Calu3 (cell line): ENCODE data around the gene TMTC2. TPM values are rescaled to one million over a fixed set of nuclear protein-coding genes. Genes with fewer than 3 reads are reported as not detected.

Experiments
- BruUV-seq: library from RNA; stranded (reverse); fragments of 400-500 nt; replicated peaks from 2 replicates; lab custom pipeline; 2021; lab: Mats Ljungman, UMichigan
- CTCF ChIA-PET: fragments of 300-600 bp; sonication (Branson Sonifier 250); formaldehyde crosslinking; loops from one replicate; lab custom pipeline; 2022; ENCODE audit warnings: antibody characterized with exemption; lab: Charles Lee
- DNase-seq: peaks from one replicate; pipeline ENCODE4 v3.0.0; 2022
- H3K27ac Mint-ChIP-seq: one replicate; pipeline ENCODE4 v1.8.0; 2022; ENCODE audit warnings: mixed read lengths; ENCODE audit not compliant: unreplicated experiment
- H3K27me3 Mint-ChIP-seq: one replicate; pipeline ENCODE4 v1.8.0; 2022; ENCODE audit warnings: mixed read lengths; ENCODE audit not compliant: unreplicated experiment
- H3K36me3 Mint-ChIP-seq: one replicate; pipeline ENCODE4 v1.8.0; 2022; ENCODE audit warnings: mild to moderate bottlenecking, moderate library complexity, mixed read lengths; ENCODE audit not compliant: insufficient read depth, unreplicated experiment
- H3K4me1 Mint-ChIP-seq: one replicate; pipeline ENCODE4 v1.8.0; 2022; ENCODE audit warnings: mild to moderate bottlenecking, low read depth, mixed read lengths; ENCODE audit not compliant: unreplicated experiment
- H3K4me3 Mint-ChIP-seq: one replicate; pipeline ENCODE4 v1.8.0; 2022; ENCODE audit warnings: mild to moderate bottlenecking, low read depth, moderate library complexity, mixed read lengths; ENCODE audit not compliant: unreplicated experiment
- H3K9me3 Mint-ChIP-seq: one replicate; pipeline ENCODE4 v1.8.0; 2022; ENCODE audit warnings: low read depth, mixed read lengths; ENCODE audit not compliant: unreplicated experiment
- intact Hi-C: fragments of 100-400 bp; cut with micrococcal nuclease; formaldehyde crosslinking; loops from one replicate; pipeline ENCODE4 v1.10.0; 2022; ENCODE audit not compliant: unreplicated experiment
- total RNA-seq: library from RNA; stranded (reverse); gene quantifications from 2 replicates; pipeline ENCODE4 v1.2.3, GENCODE V29; 2022
- TF ChIP-seq, protein P1 (sequence below): fragments of 200-600 bp; IDR thresholded peaks from one replicate; pipeline ENCODE4 v1.8.0; 2022; ENCODE audit warnings: antibody characterized with exemption; ENCODE audit not compliant: unreplicated experiment

Gene TMTC2
- total RNA-seq, 1 experiment from 2014 or later, result 31.2 TPM

DNA sequence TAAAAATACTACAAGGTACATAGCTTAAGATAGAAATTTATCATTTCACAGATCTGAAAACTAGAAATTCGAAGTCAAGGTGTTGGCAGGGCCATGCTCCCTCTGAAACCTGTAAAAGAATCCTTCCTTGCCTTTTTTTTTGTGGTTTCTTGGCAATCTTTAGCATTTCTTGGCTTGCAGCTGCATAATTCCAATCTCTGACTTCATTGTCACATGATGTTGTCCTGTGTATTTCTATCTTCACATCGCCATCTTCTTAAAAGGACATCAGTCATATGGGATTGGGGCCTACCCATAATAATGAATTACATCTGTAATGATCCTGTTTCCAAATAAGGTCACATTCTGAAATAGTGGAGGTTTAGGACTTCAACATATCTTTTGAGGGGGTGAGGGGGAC lies 250.4 kb downstream of the TMTC2 start:
- DNase-seq, result no peak
- Mint-ChIP-seq H3K4me1 (no peaks in the 10 kb centered on the region), H3K27me3 (no peaks in the 10 kb centered on the region), H3K36me3 (no peaks in the 10 kb centered on the region), H3K9me3 (no peaks in the 10 kb centered on the region), H3K4me3 (no peak overlapping the region), H3K27ac (no peak overlapping the region)
- CTCF ChIA-PET, result no interaction called here
- BruUV-seq, result no TSS peak
- intact Hi-C loops, result loop anchor here (10.0 kb wide), 1 partner anchor 182 kb away; no protein-coding TSS in a partner anchor
- TF ChIP-seq, protein P1, sequence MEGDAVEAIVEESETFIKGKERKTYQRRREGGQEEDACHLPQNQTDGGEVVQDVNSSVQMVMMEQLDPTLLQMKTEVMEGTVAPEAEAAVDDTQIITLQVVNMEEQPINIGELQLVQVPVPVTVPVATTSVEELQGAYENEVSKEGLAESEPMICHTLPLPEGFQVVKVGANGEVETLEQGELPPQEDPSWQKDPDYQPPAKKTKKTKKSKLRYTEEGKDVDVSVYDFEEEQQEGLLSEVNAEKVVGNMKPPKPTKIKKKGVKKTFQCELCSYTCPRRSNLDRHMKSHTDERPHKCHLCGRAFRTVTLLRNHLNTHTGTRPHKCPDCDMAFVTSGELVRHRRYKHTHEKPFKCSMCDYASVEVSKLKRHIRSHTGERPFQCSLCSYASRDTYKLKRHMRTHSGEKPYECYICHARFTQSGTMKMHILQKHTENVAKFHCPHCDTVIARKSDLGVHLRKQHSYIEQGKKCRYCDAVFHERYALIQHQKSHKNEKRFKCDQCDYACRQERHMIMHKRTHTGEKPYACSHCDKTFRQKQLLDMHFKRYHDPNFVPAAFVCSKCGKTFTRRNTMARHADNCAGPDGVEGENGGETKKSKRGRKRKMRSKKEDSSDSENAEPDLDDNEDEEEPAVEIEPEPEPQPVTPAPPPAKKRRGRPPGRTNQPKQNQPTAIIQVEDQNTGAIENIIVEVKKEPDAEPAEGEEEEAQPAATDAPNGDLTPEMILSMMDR, result no peak

DNA sequence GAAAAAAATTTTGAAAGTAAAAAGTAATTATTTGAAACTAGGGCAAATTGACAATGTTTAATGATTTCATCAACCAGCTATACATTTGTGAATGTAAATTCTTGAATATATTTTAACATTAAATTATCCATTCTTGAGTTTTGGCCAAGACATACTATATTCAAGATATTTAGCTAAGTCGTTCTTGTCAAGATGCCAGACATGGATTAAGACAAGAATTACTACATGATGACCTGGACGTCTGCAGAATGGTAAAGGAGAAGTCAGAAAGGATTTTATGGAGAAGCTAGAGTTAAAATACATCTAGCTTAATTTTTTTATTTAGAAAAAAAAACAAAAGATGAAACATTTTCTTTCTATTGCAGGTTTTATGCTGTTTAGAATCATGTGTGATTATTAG lies 255.8 kb downstream of the TMTC2 start:
- Mint-ChIP-seq H3K4me3 (no peak overlapping the region), H3K36me3 (no peaks in the 10 kb centered on the region), H3K27me3 (no peaks in the 10 kb centered on the region), H3K27ac (no peak overlapping the region), H3K9me3 (no peaks in the 10 kb centered on the region), H3K4me1 (no peaks in the 10 kb centered on the region)
- CTCF ChIA-PET, result no interaction called here
- intact Hi-C loops, result no loop called here
- BruUV-seq, result no TSS peak
- no peak for DNase-seq
- TF ChIP-seq, protein P1, result no peak

DNA sequence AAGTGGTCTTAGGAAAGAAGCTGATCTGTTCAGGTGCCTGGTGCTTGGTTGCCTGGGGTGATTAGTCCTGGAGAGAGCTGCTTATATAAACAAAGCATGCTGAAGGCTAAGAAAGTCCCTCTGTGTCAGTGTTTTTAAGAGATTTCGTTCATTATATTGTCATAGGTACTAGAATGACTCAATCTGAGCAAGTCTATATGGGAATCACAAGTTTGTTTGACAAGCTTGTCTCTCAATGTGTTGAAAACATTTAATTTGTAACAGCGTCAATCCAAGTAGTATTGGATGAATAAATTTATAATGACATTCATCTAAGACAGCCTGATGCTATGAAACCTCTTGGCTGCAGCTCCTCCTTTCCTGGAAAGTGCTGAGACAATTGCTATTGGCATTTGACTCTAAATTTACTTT lies 256.3 kb downstream of the TMTC2 start:
- no peak for DNase-seq
- CTCF ChIA-PET, result no interaction called here
- intact Hi-C loops, result no loop called here
- Mint-ChIP-seq H3K27me3 (no peaks in the 10 kb centered on the region), H3K4me3 (no peak overlapping the region), H3K9me3 (no peaks in the 10 kb centered on the region), H3K36me3 (no peaks in the 10 kb centered on the region), H3K4me1 (no peaks in the 10 kb centered on the region), H3K27ac (no peak overlapping the region)
- BruUV-seq, result no TSS peak
- TF ChIP-seq, protein P1, result no peak

DNA sequence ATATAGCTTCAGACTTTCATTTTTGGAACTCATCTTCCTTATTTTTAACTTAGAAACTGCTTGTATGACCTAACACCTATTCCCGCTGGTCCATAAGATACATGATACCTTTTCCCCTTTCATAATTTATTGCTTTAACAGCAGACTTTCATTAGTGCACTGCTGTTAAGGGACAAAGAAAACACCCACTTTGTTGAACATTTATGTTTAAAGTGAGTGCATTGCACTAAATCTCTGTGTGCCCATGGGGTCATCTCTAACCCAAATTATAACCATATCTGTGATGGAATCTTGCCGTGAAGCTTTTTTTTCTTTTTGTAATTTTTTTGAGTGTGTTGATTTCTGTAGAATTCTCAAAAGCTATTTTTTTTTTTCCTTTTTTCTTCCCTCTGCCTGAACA lies 261.8 kb downstream of the TMTC2 start:
- BruUV-seq, result no TSS peak
- TF ChIP-seq, protein P1, result no peak
- H3K9me3 Mint-ChIP-seq, result no peaks in the 10 kb centered on the region
- CTCF ChIA-PET, result no interaction called here
- H3K4me3 Mint-ChIP-seq, result no peak overlapping the region
- H3K27me3 Mint-ChIP-seq, result no peaks in the 10 kb centered on the region
- H3K4me1 Mint-ChIP-seq, result no peaks in the 10 kb centered on the region
- no peak overlapping the region for H3K27ac Mint-ChIP-seq
- intact Hi-C loops, result no loop called here
- no peak for DNase-seq
- H3K36me3 Mint-ChIP-seq, result no peaks in the 10 kb centered on the region
